ENCODE measurements around the gene RABGAP1. TPM values are rescaled to one million over a fixed set of nuclear protein-coding genes. Genes with fewer than 3 reads are reported as not detected.

RABGAP1 gene
- total RNA-seq, 2 experiments from 2014 or later, result 19.8 to 22.0 TPM

DNA sequence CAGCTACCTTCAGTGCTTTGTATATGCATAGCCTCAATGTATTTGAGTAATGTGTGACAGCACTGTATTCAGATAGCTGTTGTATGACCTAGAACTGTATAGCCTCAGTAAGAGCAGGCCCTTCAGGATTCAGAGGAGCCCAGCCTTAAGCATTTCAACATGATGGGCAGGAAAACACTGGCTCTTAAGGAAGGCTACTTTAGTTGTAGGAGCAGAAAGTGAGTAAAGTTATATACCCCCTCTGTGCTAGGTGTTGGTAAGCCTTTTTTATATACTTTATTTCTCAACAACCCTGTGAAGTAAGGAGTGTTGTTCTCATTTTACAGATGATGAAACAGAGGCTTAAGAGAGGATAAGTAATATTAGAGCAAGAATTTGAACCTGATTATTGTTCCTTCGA lies 91.1 kb downstream of the RABGAP1 start:
- Mint-ChIP-seq H3K4me3 (no peak overlapping the region), H3K36me3 (ENCODE audit: low read depth) (peaks cover 12% of the 10 kb centered on the region)

DNA sequence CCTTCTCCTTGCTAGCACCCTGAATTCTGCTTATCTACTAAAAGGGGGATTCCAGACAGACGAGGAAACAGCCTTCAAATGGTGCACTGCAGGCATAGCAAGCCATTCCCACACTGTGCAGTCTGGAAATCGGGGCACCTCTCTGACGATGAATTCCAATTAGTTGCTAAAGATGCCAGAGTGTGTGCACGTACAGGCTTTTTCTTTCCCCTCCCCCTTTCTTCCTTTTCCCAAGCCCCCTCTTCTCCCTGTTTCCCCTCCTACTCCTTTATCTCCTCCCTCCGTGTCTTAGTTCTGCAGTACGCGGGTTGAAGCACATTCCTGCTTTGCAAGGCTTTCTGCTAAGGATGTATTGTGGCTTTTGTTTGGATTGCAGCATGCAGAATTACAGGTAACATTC lies 92.5 kb downstream of the RABGAP1 start, which contains the start of gene GPR21:
TSS of gene GPR21 (plus strand) at position 316 of the 400 bp plus-strand sequence. CDS start 900 bp downstream, outside the sequence.
- ChIA-PET POLR2A (interaction anchor here (0.6 to 1.6 kb wide), 2 partner anchors 15 to 183 kb away, joined by 3 to 5 read pairs; no protein-coding TSS in a partner anchor), CTCF (no interaction called here)

More for the DNA sequence above, 91.1 kb downstream of the RABGAP1 start:
- H3K9me3 Mint-ChIP-seq, result no peaks in the 10 kb centered on the region
- TF ChIP-seq, protein P1, sequence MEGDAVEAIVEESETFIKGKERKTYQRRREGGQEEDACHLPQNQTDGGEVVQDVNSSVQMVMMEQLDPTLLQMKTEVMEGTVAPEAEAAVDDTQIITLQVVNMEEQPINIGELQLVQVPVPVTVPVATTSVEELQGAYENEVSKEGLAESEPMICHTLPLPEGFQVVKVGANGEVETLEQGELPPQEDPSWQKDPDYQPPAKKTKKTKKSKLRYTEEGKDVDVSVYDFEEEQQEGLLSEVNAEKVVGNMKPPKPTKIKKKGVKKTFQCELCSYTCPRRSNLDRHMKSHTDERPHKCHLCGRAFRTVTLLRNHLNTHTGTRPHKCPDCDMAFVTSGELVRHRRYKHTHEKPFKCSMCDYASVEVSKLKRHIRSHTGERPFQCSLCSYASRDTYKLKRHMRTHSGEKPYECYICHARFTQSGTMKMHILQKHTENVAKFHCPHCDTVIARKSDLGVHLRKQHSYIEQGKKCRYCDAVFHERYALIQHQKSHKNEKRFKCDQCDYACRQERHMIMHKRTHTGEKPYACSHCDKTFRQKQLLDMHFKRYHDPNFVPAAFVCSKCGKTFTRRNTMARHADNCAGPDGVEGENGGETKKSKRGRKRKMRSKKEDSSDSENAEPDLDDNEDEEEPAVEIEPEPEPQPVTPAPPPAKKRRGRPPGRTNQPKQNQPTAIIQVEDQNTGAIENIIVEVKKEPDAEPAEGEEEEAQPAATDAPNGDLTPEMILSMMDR (IDR thresholded peaks at IDR 0.05), result no peak
- H3K27me3 Mint-ChIP-seq, result no peaks in the 10 kb centered on the region
- H3K27ac Mint-ChIP-seq, result no peak overlapping the region
- intact Hi-C loops (cut with micrococcal nuclease), result no loop called here
- ChIA-PET POLR2A (interaction anchor here (0.6 kb wide), 1 partner anchor 224 kb away, joined by 3 read pairs; no protein-coding TSS in a partner anchor), CTCF (no interaction called here)
- no peak for DNase-seq
- ATAC-seq, result no peak
- H3K4me1 Mint-ChIP-seq (ENCODE audit: low read depth), result peaks cover 7% of the 10 kb centered on the region

DNA sequence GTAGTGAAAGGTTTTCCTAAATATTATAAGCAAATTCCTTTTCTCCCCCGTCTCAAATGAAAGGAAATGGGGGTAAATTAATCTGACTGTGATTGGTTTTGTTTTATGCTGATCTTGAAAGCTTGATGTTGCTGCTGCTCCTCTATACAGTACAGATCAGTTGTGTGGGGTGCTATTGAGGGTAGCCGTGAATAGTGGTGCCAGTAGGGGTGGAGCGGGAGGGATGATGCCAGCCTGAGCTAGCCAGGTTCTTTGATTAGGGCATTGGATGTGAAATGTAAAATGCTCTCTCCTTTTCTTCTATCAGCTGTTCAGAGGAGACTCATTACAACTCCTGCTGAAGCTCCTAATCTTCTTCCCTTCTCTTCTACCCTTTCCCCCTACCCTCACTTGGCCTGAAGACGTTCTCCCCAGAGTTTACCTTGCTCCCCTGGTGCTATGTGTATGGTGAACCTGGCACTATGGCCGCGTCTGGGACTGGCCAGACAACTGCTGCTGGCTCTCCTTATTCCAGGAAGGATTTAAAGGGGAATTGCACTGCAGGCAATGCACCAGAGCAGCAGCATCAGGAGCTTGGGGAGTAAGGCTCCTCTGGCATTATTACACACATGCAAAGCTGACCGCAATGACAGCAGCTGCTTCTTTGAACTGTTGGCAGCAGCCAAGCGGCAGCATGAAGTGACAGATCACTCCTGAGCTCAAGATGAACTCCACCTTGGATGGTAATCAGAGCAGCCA lies 93.2 kb downstream of the RABGAP1 start:
- Mint-ChIP-seq H3K27me3 (no peaks in the 10 kb centered on the region), H3K4me1 (ENCODE audit: low read depth) (peaks cover 11% of the 10 kb centered on the region), H3K36me3 (ENCODE audit: low read depth) (peaks cover 8% of the 10 kb centered on the region), H3K27ac (no peak overlapping the region), H3K9me3 (no peaks in the 10 kb centered on the region), H3K4me3 (no peak overlapping the region)
- POLR2A ChIA-PET, result interaction anchor here (0.6 to 1.6 kb wide), 2 partner anchors 14 to 184 kb away, joined by 3 to 5 read pairs; no protein-coding TSS in a partner anchor
- TF ChIP-seq, protein P1 (IDR thresholded peaks at IDR 0.05), result no peak
- ATAC-seq (peak; percentile 34), DNase-seq (peak; percentile 14)
- intact Hi-C loops (cut with micrococcal nuclease), result no loop called here
- CTCF ChIA-PET, result no interaction called here

More for the DNA sequence above, 92.5 kb downstream of the RABGAP1 start, which contains the start of gene GPR21:
- no peak for ATAC-seq
- no peak within 1 kb of the TSS for H3K4me3 Mint-ChIP-seq
- H3K9me3 Mint-ChIP-seq, result no peaks in the 10 kb centered on the region
- intact Hi-C loops (cut with micrococcal nuclease), result no loop called here
- no peak for DNase-seq
- peaks cover 8% of the 10 kb centered on the region for H3K36me3 Mint-ChIP-seq (ENCODE audit: low read depth)
- no peak within 1 kb of the TSS for H3K27ac Mint-ChIP-seq
- H3K27me3 Mint-ChIP-seq, result no peaks in the 10 kb centered on the region
- peaks cover 9% of the 10 kb centered on the region for H3K4me1 Mint-ChIP-seq (ENCODE audit: low read depth)
- TF ChIP-seq, protein P1 (IDR thresholded peaks at IDR 0.05), result no peak

DNA sequence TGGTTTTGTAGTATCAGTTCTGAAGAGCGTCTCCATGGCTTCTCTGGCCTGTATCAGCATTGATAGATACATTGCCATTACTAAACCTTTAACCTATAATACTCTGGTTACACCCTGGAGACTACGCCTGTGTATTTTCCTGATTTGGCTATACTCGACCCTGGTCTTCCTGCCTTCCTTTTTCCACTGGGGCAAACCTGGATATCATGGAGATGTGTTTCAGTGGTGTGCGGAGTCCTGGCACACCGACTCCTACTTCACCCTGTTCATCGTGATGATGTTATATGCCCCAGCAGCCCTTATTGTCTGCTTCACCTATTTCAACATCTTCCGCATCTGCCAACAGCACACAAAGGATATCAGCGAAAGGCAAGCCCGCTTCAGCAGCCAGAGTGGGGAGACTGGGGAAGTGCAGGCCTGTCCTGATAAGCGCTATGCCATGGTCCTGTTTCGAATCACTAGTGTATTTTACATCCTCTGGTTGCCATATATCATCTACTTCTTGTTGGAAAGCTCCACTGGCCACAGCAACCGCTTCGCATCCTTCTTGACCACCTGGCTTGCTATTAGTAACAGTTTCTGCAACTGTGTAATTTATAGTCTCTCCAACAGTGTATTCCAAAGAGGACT lies 94.2 kb downstream of the RABGAP1 start:
- Mint-ChIP-seq H3K27ac (no peak overlapping the region), H3K27me3 (no peaks in the 10 kb centered on the region), H3K4me1 (ENCODE audit: low read depth) (peaks cover 11% of the 10 kb centered on the region), H3K9me3 (no peaks in the 10 kb centered on the region), H3K36me3 (ENCODE audit: low read depth) (peaks cover 6% of the 10 kb centered on the region), H3K4me3 (no peak overlapping the region)
- CTCF ChIA-PET, result no interaction called here
- TF ChIP-seq, protein P1 (IDR thresholded peaks at IDR 0.05), result no peak
- intact Hi-C loops (cut with micrococcal nuclease), result no loop called here
- ATAC-seq (no peak), DNase-seq (no peak)
- POLR2A ChIA-PET, result no interaction called here

DNA sequence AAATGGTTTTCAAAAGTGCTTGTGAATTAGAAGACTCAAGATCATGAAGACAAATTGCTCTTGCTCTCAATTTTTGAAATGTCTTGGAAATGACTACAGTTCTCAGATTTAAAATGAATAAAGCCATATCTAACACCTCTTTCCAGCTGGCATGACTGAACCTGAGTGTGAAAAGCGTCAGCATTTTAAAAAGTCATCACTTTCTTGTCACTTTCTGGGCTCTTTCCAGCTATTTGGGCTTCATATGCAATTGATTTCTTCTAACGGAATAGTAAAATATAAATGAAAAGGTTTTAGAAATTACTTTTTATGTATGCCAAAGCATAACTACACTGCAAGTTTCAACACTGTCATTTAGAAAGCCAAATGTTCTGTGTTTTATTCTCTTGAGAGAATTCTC lies 95.0 kb downstream of the RABGAP1 start:
- intact Hi-C loops (cut with micrococcal nuclease), result no loop called here
- H3K9me3 Mint-ChIP-seq, result no peaks in the 10 kb centered on the region
- no peak overlapping the region for H3K27ac Mint-ChIP-seq
- POLR2A ChIA-PET, result no interaction called here
- CTCF ChIA-PET, result no interaction called here
- no peak overlapping the region for H3K4me3 Mint-ChIP-seq
- ATAC-seq, result no peak
- peaks cover 6% of the 10 kb centered on the region for H3K36me3 Mint-ChIP-seq (ENCODE audit: low read depth)
- no peak for DNase-seq
- no peaks in the 10 kb centered on the region for H3K27me3 Mint-ChIP-seq
- H3K4me1 Mint-ChIP-seq (ENCODE audit: low read depth), result peaks cover 11% of the 10 kb centered on the region
- TF ChIP-seq, protein P1 (IDR thresholded peaks at IDR 0.05), result no peak
